Colonic mucosa (tissue), 4 donors: ENCODE results near the gene ENTR1. TPM values are rescaled to one million over a fixed set of nuclear protein-coding genes. Genes with fewer than 3 reads are reported as not detected.

Source experiments
- DNase-seq: peaks from one replicate; pipeline ENCODE4 v3.0.0-alpha.2; 2020
- H3K27ac ChIP-seq: fragments of 200-600 bp; one replicate; pipeline ENCODE4 v1.8.0; 2021
- H3K27me3 ChIP-seq: fragments of 200-600 bp; one replicate; pipeline ENCODE4 v1.8.0; 2021
- H3K36me3 ChIP-seq: fragments of 200-600 bp; one replicate; pipeline ENCODE4 v1.8.0; 2021
- H3K4me1 ChIP-seq: fragments of 200-600 bp; one replicate; pipeline ENCODE4 v1.8.0; 2021; ENCODE audit warnings: mild to moderate bottlenecking
- H3K4me3 ChIP-seq: fragments of 200-600 bp; one replicate; pipeline ENCODE4 v1.8.0; 2021
- H3K9ac ChIP-seq, 2 donors: one replicate each; pipeline ENCODE4 v1.7.0; 2013; ENCODE audit warnings: control low read depth in 2 of 2, low read depth in 2 of 2, low read length in 2 of 2
- H3K9me3 ChIP-seq: fragments of 200-600 bp; one replicate; pipeline ENCODE4 v1.8.0; 2021
- intact Hi-C: fragments of 100-400 bp; cut with DNase I; formaldehyde crosslinking; loops from one replicate; pipeline ENCODE4 v1.14.1; 2022
- total RNA-seq, 2 donors: library from RNA; stranded (reverse); fragmentation: NEBNext Ultra II Directional in 1 of 2; extraction: Animal tissue kit (Norgen Biotek cat#: 25700) in 1 of 2; gene quantifications; one replicate each; pipeline ENCODE4 v1.2.1, GENCODE V29; 2021
- TF ChIP-seq, protein P1 (sequence below): fragments of 200-600 bp; IDR thresholded peaks from one replicate; pipeline ENCODE4 v1.8.0; 2022; ENCODE audit warnings: antibody characterized with exemption, mild to moderate bottlenecking
- donor health status: healthy.
- donor health status: DM: no; HTN: no; CAD: no.
- donor health status: DM: no; HTN: no; CAD: no.

ENTR1 gene
- total RNA-seq, 2 donors from 2014 or later, result 24.5 to 48.4 TPM

DNA sequence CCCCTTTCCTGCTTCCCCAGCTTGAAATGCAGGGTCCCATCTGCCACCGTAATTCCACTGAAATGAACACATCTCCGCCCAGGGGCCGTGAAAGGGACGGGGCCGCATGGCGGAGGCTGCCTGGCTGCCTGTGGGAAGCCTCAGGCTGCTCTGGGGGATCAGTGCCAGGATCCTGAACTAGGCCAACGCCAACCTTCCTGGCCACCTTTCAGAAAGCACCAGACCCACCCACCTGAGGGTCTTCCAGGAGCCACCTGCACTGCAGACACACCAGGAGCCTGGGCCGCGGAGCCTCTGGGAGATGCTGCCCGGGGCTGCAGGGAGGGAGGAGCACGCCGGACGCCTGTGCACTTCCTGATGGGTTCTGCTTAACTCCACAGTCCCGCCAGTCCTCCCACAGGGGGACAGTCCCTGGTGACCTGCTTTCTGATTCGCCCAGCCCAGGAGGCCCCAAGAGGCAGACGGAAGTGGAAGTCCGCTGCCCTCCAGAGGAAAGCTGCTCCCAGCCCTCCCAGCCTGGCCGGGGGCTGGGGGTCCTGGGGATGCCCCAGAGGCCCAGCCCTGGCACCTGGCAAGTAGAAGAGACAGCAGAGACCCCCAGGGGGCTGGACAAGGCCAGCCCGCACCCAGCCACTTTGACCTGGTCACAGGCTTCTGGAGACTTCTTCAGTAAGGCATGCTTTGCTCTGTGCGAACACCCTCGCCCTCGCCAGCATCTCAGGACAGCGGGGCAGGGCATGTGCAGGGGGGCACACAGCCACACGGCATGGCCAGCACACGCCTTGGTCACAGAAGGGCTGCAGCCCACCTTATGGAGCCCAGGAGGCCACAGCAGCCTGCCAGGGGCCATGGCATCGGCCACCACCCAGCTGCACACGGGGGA, 36.9 kb downstream of the ENTR1 start, which contains the start of gene CARD9:
TSS of gene CARD9 (minus strand) at position 370 of the 883 bp plus-strand sequence. CDS start 1,591 bp downstream, outside the sequence.
- H3K4me3 ChIP-seq, result peak within 1 kb of the TSS; percentile 5
- H3K27ac ChIP-seq, result no peak within 1 kb of the TSS
- no peaks in the 10 kb centered on the region for H3K36me3 ChIP-seq
- peak within 1 kb of the TSS; percentile 2 to 12 for H3K9ac ChIP-seq
- no peak for DNase-seq
- TF ChIP-seq, protein P1, sequence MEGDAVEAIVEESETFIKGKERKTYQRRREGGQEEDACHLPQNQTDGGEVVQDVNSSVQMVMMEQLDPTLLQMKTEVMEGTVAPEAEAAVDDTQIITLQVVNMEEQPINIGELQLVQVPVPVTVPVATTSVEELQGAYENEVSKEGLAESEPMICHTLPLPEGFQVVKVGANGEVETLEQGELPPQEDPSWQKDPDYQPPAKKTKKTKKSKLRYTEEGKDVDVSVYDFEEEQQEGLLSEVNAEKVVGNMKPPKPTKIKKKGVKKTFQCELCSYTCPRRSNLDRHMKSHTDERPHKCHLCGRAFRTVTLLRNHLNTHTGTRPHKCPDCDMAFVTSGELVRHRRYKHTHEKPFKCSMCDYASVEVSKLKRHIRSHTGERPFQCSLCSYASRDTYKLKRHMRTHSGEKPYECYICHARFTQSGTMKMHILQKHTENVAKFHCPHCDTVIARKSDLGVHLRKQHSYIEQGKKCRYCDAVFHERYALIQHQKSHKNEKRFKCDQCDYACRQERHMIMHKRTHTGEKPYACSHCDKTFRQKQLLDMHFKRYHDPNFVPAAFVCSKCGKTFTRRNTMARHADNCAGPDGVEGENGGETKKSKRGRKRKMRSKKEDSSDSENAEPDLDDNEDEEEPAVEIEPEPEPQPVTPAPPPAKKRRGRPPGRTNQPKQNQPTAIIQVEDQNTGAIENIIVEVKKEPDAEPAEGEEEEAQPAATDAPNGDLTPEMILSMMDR, result no peak
- no peaks in the 10 kb centered on the region for H3K27me3 ChIP-seq
- no peaks in the 10 kb centered on the region for H3K9me3 ChIP-seq
- no peaks in the 10 kb centered on the region for H3K4me1 ChIP-seq
- intact Hi-C loops, result no loop called here

DNA sequence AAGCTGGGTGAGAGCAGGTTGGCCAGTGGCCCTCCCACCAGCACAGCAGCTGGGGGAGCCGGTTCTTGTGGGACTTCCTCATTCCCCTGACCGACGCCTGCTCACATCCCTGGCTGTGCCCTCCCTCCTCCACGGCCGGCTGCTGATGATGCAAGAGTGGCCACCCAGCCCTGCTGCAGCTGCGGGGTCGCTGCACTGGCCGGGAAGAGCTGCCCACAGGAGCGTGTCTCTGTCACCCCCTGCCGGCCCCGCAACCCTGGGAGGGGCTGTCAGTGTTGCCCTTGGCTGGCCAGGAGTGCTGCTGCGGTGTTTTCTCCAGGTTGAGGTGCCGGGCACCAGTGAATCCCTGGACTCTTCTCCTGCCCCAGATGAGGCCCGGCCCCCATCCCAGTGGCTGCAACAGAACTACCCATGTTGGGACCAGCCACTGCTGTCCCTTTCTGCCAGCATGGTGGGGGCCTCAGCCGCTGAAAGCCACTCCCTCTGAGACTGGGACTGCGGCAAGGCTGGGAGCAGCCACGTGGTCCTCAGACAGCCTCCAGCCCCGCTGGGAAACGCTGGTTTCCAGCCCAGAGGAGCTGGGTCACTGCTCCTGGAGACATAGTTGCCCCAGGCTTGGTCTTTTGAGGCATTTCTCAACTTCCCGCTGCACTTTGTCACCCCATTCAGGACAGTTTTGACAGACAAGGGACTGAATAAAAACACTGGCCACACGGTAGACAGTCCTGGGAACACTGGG, 37.7 kb downstream of the ENTR1 start:
- H3K27ac ChIP-seq, result no peak overlapping the region
- H3K4me1 ChIP-seq, result no peaks in the 10 kb centered on the region
- intact Hi-C loops, result no loop called here
- TF ChIP-seq, protein P1, result no peak
- peak overlapping the region; percentile 5 for H3K4me3 ChIP-seq
- H3K36me3 ChIP-seq, result no peaks in the 10 kb centered on the region
- no peaks in the 10 kb centered on the region for H3K27me3 ChIP-seq
- H3K9ac ChIP-seq, result peak overlapping the region in 1 of 2 donors; percentile 2
- peak; percentile 44 for DNase-seq
- H3K9me3 ChIP-seq, result no peaks in the 10 kb centered on the region

DNA sequence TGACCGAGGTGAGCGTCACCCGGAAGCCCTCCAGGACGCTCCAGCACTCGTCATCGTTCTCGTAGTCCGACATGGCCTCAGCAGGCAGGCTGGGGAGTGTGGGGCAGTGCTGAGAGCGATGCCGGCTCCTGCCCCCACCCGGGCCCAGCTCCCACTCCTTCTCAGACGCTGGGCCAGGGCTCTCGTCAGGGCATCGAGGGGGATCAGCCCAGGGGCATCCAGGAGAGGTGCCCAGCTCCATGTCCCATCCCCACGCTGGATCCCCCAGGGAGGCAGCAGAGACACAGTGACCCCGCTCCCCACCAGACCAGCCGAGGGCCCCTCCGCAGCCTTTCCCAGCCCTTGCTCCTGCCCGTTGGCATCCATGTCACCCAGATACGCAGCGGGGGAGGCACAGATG, 38.4 kb downstream of the ENTR1 start:
- Histone ChIP-seq H3K9me3 (no peaks in the 10 kb centered on the region), H3K27me3 (no peaks in the 10 kb centered on the region), H3K27ac (no peak overlapping the region), H3K36me3 (no peaks in the 10 kb centered on the region), H3K9ac (no peak overlapping the region), H3K4me1 (no peaks in the 10 kb centered on the region), H3K4me3 (no peak overlapping the region)
- DNase-seq, result no peak
- TF ChIP-seq, protein P1, result no peak
- intact Hi-C loops, result no loop called here

DNA sequence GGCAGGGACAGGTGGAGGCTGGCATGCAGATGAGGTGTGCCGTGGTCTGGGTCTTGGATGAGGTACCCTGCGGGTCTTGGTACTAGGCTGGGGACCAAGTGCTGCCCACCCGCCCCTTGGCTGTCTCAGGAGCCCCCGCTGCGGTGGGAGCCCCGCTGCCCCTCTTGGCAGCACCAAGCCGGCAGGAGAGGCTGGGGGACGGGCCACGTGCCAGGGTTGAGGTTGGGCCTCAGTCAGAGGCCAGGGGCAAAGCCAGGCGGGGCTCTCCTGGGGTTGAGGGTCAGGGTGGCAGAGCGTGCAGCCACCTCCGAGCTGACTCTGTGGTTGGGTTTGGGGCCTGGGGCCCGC, 38.9 kb downstream of the ENTR1 start:
- no peak overlapping the region for H3K9ac ChIP-seq
- no peaks in the 10 kb centered on the region for H3K27me3 ChIP-seq
- TF ChIP-seq, protein P1, result no peak
- H3K27ac ChIP-seq, result no peak overlapping the region
- H3K4me3 ChIP-seq, result no peak overlapping the region
- no peak for DNase-seq
- H3K4me1 ChIP-seq, result no peaks in the 10 kb centered on the region
- H3K36me3 ChIP-seq, result no peaks in the 10 kb centered on the region
- no peaks in the 10 kb centered on the region for H3K9me3 ChIP-seq
- intact Hi-C loops, result no loop called here

DNA sequence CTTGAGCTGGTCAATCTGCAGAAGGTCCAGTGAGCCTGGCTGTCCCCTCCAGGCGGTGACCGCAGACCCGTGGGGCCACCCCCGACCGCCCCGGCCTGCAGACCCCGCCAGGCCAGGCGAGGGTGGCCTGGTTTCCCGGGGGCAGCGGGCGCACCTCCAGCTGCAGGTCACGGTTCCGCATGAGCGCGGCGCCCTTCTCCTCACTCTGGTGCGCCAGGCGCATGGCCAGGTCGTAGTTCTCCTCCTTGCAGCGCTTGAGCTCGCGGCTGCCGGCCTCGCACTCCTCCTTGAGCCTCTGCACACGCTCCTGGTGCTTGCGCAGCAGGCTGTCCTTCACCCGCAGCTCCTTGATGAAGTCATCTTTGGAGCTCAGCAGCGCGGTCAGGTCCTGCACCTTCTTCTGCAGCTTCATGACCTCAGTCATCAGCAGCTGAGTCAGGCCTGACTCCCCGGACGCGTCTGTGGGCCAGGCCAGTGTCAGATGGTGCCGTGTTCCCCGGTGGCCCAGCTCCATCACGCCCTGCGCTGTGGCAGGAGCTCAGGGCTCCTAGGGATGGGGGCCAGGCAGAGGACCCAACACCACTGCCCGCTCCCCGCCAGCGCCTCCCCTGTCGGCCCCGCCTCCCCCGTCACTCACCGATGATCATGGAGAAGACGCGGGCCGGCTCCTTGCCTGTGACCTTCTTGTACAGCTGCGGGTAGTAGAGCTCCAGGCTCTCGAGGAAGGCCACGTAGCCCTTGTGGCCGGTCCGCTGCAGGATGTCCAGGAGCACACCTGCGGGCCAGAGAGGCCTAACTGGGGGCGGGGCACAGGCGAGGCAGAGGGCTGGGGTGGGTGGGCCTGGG, 39.5 kb downstream of the ENTR1 start:
- H3K27ac ChIP-seq, result no peak overlapping the region
- TF ChIP-seq, protein P1, result no peak
- no peaks in the 10 kb centered on the region for H3K9me3 ChIP-seq
- no peak for DNase-seq
- H3K27me3 ChIP-seq, result no peaks in the 10 kb centered on the region
- no peaks in the 10 kb centered on the region for H3K4me1 ChIP-seq
- intact Hi-C loops, result no loop called here
- H3K4me3 ChIP-seq, result no peak overlapping the region
- H3K9ac ChIP-seq, result no peak overlapping the region
- no peaks in the 10 kb centered on the region for H3K36me3 ChIP-seq
